CD4-positive, alpha-beta T cell treated with Interleukin-4 for 4 hours (primary cell): ENCODE measurements around the gene NDUFAF3.
"Not testable (repeated sequence)": the region's sequence is repeated elsewhere in the genome, so short reads cannot be mapped to it uniquely, and the experiment has no call there.

Source experiments
- DNase-seq: peaks from one replicate; pipeline ENCODE4 v3.0.0-alpha.2; 2020

The NDUFAF3 gene

GRCh38 chr3:49001155-49001554, 20.8 kb upstream of the NDUFAF3 start:
- DNase-seq: no peak

GRCh38 chr3:49004352-49005302, 17.3 kb upstream of the NDUFAF3 start:
- DNase-seq: no peak

- no peak for DNase-seq
These were observed 16.6 kb upstream of the NDUFAF3 start for GRCh38 chr3:49005303-49005680.

GRCh38 chr3:49005998-49006397, 15.9 kb upstream of the NDUFAF3 start:
- no peak for DNase-seq

- no peak for DNase-seq
These were observed 15.4 kb upstream of the NDUFAF3 start for GRCh38 chr3:49006408-49007067.

GRCh38 chr3:49007068-49007770, 14.7 kb upstream of the NDUFAF3 start, which contains the start of gene WDR6:
Gene WDR6, plus strand, starts transcription at chr3:49007391. Its CDS starts 41 bp downstream, at chr3:49007432.
- DNase-seq: peak; percentile 99

GRCh38 chr3:49007771-49008528, 14.0 kb upstream of the NDUFAF3 start:
- peak; percentile 89 for DNase-seq

GRCh38 chr3:49008627-49009026, 13.3 kb upstream of the NDUFAF3 start:
- DNase-seq: not testable (repeated sequence)

- DNase-seq: no peak
These were observed 12.5 kb upstream of the NDUFAF3 start for GRCh38 chr3:49009396-49009795.

GRCh38 chr3:49012441-49013017, 9.4 kb upstream of the NDUFAF3 start:
- no peak for DNase-seq

GRCh38 chr3:49013113-49013737, 8.7 kb upstream of the NDUFAF3 start:
- DNase-seq: no peak

- peak; percentile 39 for DNase-seq
These were observed 7.9 kb upstream of the NDUFAF3 start for GRCh38 chr3:49013738-49014660.

GRCh38 chr3:49015072-49015471, 6.8 kb upstream of the NDUFAF3 start:
- DNase-seq: no peak

- DNase-seq: no peak
These were observed 6.2 kb upstream of the NDUFAF3 start for GRCh38 chr3:49015765-49016164.

GRCh38 chr3:49016414-49017228, 5.3 kb upstream of the NDUFAF3 start:
- no peak for DNase-seq

- no peak for DNase-seq
These were observed 4.5 kb upstream of the NDUFAF3 start for GRCh38 chr3:49017229-49017970.

- DNase-seq: peak; percentile 59
These were observed 3.8 kb upstream of the NDUFAF3 start, which contains the start of gene DALRD3 for GRCh38 chr3:49017971-49018706. Gene DALRD3, minus strand, starts transcription at chr3:49018580. Its CDS starts 16 bp downstream, at chr3:49018564.

- DNase-seq: no peak
These were observed 3.3 kb upstream of the NDUFAF3 start for GRCh38 chr3:49018707-49019006.
